ENCODE measurements around the gene NUP85.

The NUP85 gene

DNA sequence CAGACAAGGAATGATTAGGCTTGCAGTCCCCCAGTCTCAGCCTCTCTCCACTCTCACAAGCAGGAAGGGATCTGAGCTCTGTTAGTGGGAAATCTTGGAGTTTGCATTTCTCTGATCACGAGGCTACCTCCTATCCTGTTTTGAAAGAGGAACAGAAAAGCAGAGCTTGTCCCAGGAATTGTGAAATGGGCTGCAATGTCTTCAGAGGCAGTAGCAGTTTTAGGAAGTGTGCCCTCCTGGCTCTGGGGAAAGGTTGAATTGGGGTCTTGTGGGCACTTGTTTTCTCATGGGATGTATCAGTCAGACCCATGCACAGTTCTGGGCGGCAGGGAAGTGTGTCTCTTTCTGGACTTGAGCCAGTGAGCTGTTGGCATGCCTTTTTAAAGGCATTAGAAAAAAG lies 22.8 kb downstream of the NUP85 start:
- Histone ChIP-seq H3K27ac (ENCODE audit: low read depth, low read length, poor library complexity, severe bottlenecking) (no peak overlapping the region), H3K9me3 (ENCODE audit: low read length) (no peaks in the 10 kb centered on the region), H3K4me1 (ENCODE audit: insufficient read depth, low read length, severe bottlenecking) (no peaks in the 10 kb centered on the region), H3K9ac (ENCODE audit: low read length) (no peak overlapping the region), H3K9me2 (ENCODE audit: low read depth, low read length) (no peaks in the 10 kb centered on the region), H4K20me1 (ENCODE audit: insufficient read depth, low read length) (no peaks in the 10 kb centered on the region), H3K4me2 (ENCODE audit: low read length) (no peak overlapping the region), H3K4me3 (ENCODE audit: low read depth, low read length, poor library complexity, severe bottlenecking) (no peak overlapping the region), H3K79me2 (ENCODE audit: insufficient read depth, low read length) (no peaks in the 10 kb centered on the region), H2AFZ (ENCODE audit: low read length) (no peak overlapping the region), H3K36me3 (ENCODE audit: insufficient read depth, low read length) (peaks cover 89% of the 10 kb centered on the region), H3K27me3 (ENCODE audit: insufficient read depth, low read length) (no peaks in the 10 kb centered on the region), H3F3A (ENCODE audit: insufficient read depth, low read length) (no peaks in the 10 kb centered on the region)
- TF ChIP-seq, protein P1, sequence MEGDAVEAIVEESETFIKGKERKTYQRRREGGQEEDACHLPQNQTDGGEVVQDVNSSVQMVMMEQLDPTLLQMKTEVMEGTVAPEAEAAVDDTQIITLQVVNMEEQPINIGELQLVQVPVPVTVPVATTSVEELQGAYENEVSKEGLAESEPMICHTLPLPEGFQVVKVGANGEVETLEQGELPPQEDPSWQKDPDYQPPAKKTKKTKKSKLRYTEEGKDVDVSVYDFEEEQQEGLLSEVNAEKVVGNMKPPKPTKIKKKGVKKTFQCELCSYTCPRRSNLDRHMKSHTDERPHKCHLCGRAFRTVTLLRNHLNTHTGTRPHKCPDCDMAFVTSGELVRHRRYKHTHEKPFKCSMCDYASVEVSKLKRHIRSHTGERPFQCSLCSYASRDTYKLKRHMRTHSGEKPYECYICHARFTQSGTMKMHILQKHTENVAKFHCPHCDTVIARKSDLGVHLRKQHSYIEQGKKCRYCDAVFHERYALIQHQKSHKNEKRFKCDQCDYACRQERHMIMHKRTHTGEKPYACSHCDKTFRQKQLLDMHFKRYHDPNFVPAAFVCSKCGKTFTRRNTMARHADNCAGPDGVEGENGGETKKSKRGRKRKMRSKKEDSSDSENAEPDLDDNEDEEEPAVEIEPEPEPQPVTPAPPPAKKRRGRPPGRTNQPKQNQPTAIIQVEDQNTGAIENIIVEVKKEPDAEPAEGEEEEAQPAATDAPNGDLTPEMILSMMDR (IDR thresholded peaks at IDR 0.05; ENCODE audit: low read length) = no peak
- no peak for TF ChIP-seq EZH2 (IDR thresholded peaks at IDR 0.05; ENCODE audit: borderline replicate concordance, low read length)

DNA sequence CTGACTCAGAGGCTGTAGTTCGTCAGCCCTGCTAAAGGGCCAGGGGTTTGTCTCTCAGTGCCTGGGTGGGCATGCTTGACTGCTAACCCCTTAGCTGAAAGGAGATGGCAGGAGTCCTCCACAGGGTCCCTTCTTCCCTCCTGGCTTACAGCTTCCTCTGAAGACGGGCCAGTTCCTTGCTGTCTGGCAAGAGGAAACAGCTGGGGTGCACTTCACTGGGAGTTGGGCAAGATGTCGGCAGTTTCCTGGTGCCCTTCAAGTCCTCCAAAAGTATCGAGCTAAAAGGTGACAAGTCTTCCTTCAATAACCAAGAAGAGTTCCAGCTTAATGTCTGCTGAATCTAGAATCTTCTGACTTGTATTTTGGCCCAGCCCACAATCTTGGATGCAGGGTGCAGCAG lies 23.4 kb downstream of the NUP85 start:
- no peaks in the 10 kb centered on the region for H3K9me2 ChIP-seq (ENCODE audit: low read depth, low read length)
- no peaks in the 10 kb centered on the region for H4K20me1 ChIP-seq (ENCODE audit: insufficient read depth, low read length)
- no peak for TF ChIP-seq EZH2 (IDR thresholded peaks at IDR 0.05; ENCODE audit: borderline replicate concordance, low read length)
- TF ChIP-seq, protein P1 (IDR thresholded peaks at IDR 0.05; ENCODE audit: low read length) = no peak
- H3K27ac ChIP-seq (ENCODE audit: low read depth, low read length, poor library complexity, severe bottlenecking) = no peak overlapping the region
- H3K9me3 ChIP-seq (ENCODE audit: low read length) = no peaks in the 10 kb centered on the region
- H2AFZ ChIP-seq (ENCODE audit: low read length) = no peak overlapping the region
- H3K4me2 ChIP-seq (ENCODE audit: low read length) = no peak overlapping the region
- no peaks in the 10 kb centered on the region for H3F3A ChIP-seq (ENCODE audit: insufficient read depth, low read length)
- H3K79me2 ChIP-seq (ENCODE audit: insufficient read depth, low read length) = no peaks in the 10 kb centered on the region
- no peaks in the 10 kb centered on the region for H3K27me3 ChIP-seq (ENCODE audit: insufficient read depth, low read length)
- H3K9ac ChIP-seq (ENCODE audit: low read length) = no peak overlapping the region
- peaks cover 91% of the 10 kb centered on the region for H3K36me3 ChIP-seq (ENCODE audit: insufficient read depth, low read length)
- no peaks in the 10 kb centered on the region for H3K4me1 ChIP-seq (ENCODE audit: insufficient read depth, low read length, severe bottlenecking)
- H3K4me3 ChIP-seq (ENCODE audit: low read depth, low read length, poor library complexity, severe bottlenecking) = no peak overlapping the region

DNA sequence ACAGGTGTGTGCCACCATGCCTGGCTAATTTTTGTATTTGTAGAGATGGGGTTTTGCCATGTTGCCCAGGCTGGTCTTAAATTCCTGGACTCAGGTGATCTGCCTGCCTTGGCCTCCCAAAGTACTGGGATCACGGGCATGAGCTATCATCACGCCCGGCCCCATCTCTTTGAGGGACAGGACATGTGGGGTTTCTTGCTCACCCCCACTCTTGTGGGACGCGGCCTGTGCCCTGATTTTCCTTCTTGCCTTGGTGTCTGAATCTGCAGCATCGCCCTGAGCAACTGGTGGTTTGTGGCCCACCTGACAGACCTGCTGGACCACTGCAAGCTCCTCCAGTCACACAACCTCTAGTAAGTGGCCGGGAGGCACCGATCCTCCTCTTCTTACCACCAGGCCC lies 25.6 kb downstream of the NUP85 start:
- H3K4me1 ChIP-seq (ENCODE audit: insufficient read depth, low read length, severe bottlenecking) = no peaks in the 10 kb centered on the region

More for the DNA sequence above, 25.6 kb downstream of the NUP85 start:
- Histone ChIP-seq H3K27me3 (ENCODE audit: insufficient read depth, low read length) (no peaks in the 10 kb centered on the region), H3K9me2 (ENCODE audit: low read depth, low read length) (no peaks in the 10 kb centered on the region), H3K4me2 (ENCODE audit: low read length) (no peak overlapping the region), H3K4me3 (ENCODE audit: low read depth, low read length, poor library complexity, severe bottlenecking) (no peak overlapping the region), H4K20me1 (ENCODE audit: insufficient read depth, low read length) (no peaks in the 10 kb centered on the region), H3K79me2 (ENCODE audit: insufficient read depth, low read length) (no peaks in the 10 kb centered on the region), H3K27ac (ENCODE audit: low read depth, low read length, poor library complexity, severe bottlenecking) (no peak overlapping the region), H3F3A (ENCODE audit: insufficient read depth, low read length) (no peaks in the 10 kb centered on the region), H3K9me3 (ENCODE audit: low read length) (no peaks in the 10 kb centered on the region), H3K36me3 (ENCODE audit: insufficient read depth, low read length) (peaks cover 90% of the 10 kb centered on the region), H3K9ac (ENCODE audit: low read length) (no peak overlapping the region), H2AFZ (ENCODE audit: low read length) (no peak overlapping the region)
- TF ChIP-seq, protein P1 (IDR thresholded peaks at IDR 0.05; ENCODE audit: low read length) = no peak
- no peak for TF ChIP-seq EZH2 (IDR thresholded peaks at IDR 0.05; ENCODE audit: borderline replicate concordance, low read length)

Data from OCI-LY1 (cell line).